Measurements from ENCODE around the gene ADI1.

The ADI1 gene

DNA sequence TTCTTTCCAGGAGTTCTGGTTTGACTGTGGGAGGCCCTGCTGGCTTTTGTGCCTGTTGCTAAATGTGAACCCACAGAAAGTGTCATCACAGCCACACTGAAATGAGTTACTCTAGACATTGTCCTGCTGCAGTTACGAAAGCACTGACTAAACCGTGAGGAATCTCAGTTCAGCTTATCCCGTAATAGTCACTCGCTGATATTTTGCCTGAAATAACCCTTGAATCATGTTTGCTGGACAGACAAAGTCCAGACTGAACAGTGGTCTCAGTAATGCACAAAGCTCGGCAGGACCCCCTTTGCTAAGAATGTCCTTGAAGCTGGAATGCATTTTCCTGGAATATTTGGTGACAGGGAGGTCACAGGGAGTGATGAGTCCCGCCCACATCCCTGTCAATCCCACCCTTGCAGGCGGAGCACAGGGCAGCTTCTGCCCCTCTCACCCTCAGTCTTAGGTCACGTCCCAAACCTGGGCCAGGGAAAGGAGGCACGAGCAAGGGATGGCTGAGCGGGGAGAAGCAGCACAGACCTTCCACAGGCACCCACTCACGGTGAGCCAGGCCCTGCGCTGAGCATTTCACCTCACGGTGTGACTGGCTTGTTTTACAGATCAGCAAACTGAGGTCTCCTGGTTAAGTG is 53.4 kb downstream of the ADI1 start:
- no peak overlapping the region for H3K27ac ChIP-seq
- no peak for TF ChIP-seq ZFX (IDR thresholded peaks at IDR 0.05; ENCODE audit: borderline replicate concordance)
- TF ChIP-seq, protein P1, sequence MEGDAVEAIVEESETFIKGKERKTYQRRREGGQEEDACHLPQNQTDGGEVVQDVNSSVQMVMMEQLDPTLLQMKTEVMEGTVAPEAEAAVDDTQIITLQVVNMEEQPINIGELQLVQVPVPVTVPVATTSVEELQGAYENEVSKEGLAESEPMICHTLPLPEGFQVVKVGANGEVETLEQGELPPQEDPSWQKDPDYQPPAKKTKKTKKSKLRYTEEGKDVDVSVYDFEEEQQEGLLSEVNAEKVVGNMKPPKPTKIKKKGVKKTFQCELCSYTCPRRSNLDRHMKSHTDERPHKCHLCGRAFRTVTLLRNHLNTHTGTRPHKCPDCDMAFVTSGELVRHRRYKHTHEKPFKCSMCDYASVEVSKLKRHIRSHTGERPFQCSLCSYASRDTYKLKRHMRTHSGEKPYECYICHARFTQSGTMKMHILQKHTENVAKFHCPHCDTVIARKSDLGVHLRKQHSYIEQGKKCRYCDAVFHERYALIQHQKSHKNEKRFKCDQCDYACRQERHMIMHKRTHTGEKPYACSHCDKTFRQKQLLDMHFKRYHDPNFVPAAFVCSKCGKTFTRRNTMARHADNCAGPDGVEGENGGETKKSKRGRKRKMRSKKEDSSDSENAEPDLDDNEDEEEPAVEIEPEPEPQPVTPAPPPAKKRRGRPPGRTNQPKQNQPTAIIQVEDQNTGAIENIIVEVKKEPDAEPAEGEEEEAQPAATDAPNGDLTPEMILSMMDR (IDR thresholded peaks at IDR 0.05), result no peak

DNA sequence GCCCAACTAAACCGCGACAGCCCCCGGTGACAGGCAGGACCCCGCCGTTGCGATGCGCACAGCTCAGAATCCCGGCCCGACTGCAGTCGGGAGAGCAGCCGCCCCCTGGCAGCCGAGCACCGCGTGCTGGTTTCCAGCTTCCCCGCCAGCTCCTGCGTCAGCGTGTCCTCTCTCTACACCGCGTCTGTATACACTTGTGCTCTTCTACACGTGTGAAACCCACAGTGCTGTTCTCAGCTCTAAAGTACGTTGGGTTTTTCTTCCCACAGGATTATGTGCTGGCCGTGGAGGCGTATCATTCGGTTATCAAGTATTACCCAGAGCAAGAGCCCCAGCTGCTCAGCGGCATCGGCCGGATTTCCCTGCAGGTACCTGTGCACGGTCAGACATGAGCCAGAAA is 54.0 kb downstream of the ADI1 start:
- no peak for TF ChIP-seq ZFX (IDR thresholded peaks at IDR 0.05; ENCODE audit: borderline replicate concordance)
- TF ChIP-seq, protein P1 (IDR thresholded peaks at IDR 0.05), result no peak
- no peak overlapping the region for H3K27ac ChIP-seq

DNA sequence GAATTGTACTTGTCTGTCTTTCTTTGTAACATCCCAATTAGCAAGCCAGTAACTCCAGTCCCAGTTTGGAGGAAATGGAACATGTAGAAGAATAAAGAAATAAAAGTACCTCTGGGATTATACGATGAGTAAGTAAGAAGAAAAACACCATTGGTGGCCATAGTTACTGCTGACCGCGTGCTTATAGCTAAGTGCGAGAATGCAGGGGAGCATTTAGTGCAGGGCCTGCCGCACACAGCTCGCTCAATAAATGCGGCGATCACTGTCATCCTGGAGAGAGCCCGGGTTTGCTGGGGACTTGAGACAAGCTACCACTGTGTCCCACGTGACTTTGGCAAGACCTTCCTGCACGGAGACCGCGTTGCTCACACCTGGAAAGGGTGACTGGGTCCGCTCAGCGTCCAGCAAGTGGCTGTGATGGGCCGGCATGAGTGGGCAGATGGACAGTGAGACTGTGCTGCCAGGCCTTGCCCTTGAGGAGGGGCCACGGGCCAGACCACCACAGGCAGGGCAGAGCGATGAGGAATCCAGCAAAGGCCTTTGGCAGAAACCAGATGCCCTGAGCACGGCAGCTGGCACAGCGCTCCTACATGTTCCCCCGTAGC is 54.8 kb downstream of the ADI1 start:
- TF ChIP-seq, protein P1 (IDR thresholded peaks at IDR 0.05), result no peak
- TF ChIP-seq ZFX (IDR thresholded peaks at IDR 0.05; ENCODE audit: borderline replicate concordance), result no peak
- H3K27ac ChIP-seq, result no peak overlapping the region

DNA sequence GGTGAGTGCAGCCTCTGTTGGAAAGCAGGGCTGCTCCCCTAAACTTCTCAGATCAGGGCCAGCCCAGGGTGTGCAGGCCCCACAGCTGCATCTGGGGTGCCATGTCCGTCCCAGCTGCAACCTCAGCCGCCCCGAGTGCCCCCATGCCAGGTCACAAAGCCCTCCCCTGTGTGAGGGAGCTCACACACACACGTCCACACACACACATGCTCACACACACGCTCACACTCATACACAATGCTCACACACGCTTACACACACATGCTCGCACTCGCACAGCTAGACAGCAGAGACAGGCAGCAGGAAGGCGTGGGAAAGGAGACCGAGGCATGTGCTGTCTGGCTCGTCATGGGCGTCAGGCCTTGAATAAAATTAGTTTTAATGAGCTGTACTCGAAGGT is 55.4 kb downstream of the ADI1 start:
- TF ChIP-seq, protein P1 (IDR thresholded peaks at IDR 0.05), result no peak
- H3K27ac ChIP-seq, result no peak overlapping the region

DNA sequence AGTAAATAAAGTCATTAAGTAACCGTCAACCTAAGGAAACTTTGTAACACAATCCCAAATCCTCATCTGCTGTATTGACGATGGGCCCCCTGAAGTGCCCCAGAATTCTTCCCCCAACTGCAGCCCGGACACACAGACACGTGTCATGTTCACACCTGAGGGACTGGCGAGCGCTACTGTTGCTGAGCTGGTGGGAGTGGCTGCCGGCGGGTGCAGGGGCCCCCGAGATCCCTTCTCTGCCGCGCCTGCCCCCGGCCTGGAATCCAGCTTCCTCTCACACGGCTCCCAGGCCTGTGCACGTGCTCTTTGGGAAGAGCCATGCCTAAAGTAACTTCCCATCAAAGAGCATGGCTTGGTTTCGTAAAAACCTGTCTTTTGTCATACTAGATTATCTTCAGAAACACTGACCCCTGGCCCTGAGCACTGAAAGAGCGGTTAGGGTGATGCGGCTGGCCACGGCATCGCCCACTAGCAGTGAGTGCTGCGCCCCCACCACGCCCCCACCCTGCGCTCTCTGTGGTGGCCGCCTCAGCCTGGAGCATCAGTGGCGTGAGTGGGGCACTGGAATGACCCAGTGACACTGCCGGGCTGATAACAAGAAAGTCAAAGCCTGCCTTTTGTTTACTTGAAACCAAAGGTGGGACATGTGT is 56.0 kb downstream of the ADI1 start:
- no peak overlapping the region for H3K27ac ChIP-seq
- TF ChIP-seq, protein P1 (IDR thresholded peaks at IDR 0.05), result no peak
- TF ChIP-seq ZFX (IDR thresholded peaks at IDR 0.05; ENCODE audit: borderline replicate concordance), result no peak

DNA sequence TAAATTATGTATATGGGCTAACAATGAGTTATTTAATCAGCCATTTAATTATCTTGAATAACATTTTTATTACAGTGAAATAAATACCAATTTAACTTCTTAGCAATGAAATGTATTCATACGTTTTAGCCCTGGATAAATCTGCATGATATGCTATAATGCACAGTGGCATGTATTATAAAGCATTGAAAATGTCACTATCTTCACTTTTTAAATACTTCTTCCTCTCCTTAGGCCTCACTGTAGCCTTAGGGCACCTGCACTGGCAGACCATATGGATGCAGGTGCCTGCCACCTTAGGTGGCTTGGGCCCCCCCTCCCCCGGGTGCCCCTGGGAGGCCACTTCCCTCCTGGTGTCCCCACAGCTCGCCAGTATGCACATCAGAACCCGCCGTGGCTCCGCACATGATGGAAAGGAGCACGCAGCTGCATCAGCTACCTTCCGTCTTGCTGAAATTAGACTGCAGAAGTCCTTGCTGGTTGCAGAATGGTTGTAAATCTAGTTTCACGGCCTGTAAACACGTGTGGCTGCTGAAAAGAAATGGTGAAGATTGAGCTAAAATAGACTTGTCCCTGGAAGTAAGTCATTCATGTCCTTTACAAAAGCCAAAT is 56.7 kb downstream of the ADI1 start:
- no peak for TF ChIP-seq ZFX (IDR thresholded peaks at IDR 0.05; ENCODE audit: borderline replicate concordance)
- TF ChIP-seq, protein P1 (IDR thresholded peaks at IDR 0.05), result peak; percentile 63
- H3K27ac ChIP-seq, result no peak overlapping the region

Data from 22Rv1 (cell line).